ENCODE results near the gene CFAP53. TPM values are rescaled to one million over a fixed set of nuclear protein-coding genes. Genes with fewer than 3 reads are reported as not detected.

CFAP53 gene
- total RNA-seq, 6 donors from 2014 or later = 0.34 to 13.6 (median 2.0) TPM

DNA sequence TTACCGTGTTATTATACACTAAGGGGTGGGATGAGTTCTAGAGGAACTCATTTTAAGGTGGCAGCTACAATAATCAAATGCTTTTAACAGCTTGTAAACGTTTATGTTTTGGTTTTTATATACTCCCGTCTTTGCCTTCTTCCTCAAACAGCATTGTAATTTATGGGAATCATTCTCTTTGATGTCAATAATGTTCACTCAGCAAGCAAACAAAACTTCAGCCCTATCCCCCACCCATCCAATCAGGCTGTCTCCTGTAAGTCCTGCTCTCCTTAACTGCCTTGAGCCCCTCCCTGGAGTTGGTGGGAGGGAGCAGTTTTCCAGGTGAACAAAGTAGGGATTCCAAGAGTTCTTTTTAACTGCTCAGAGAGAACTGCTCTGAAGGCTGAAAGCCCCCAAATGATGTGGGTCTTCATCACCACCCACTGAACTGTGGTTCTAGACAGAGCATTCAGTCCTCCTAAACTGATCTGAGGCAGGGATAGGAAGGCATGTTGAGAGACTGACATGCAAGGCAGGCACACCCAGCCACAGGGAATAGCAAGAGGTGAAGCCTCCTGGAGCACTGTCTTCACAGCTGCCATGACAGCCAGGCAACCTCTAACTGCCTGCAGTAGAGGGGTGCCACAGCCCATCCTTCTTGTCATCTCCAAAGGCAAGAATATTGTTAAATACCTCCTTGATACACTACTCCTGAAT, 88.9 kb downstream of the CFAP53 start:
- DNase-seq = no peak
- Histone ChIP-seq H3K36me3 (no peaks in the 10 kb centered on the region), H3K27me3 (no peaks in the 10 kb centered on the region), H3K9me3 (no peaks in the 10 kb centered on the region), H3K4me1 (no peaks in the 10 kb centered on the region), H3K4me3 (no peak overlapping the region), H3K27ac (no peak overlapping the region)
- TF ChIP-seq POLR2A (IDR thresholded peaks at IDR 0.05) = no peak
- TF ChIP-seq EP300 (IDR thresholded peaks at IDR 0.05) = no peak
- TF ChIP-seq, protein P1, sequence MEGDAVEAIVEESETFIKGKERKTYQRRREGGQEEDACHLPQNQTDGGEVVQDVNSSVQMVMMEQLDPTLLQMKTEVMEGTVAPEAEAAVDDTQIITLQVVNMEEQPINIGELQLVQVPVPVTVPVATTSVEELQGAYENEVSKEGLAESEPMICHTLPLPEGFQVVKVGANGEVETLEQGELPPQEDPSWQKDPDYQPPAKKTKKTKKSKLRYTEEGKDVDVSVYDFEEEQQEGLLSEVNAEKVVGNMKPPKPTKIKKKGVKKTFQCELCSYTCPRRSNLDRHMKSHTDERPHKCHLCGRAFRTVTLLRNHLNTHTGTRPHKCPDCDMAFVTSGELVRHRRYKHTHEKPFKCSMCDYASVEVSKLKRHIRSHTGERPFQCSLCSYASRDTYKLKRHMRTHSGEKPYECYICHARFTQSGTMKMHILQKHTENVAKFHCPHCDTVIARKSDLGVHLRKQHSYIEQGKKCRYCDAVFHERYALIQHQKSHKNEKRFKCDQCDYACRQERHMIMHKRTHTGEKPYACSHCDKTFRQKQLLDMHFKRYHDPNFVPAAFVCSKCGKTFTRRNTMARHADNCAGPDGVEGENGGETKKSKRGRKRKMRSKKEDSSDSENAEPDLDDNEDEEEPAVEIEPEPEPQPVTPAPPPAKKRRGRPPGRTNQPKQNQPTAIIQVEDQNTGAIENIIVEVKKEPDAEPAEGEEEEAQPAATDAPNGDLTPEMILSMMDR (IDR thresholded peaks at IDR 0.05) = no peak
- no peak for TF ChIP-seq POLR2AphosphoS5 (IDR thresholded peaks at IDR 0.05)
- 36 to 42% methylated on average over 3 of the region's 3 CpGs for WGBS, 2 donors
- no peak for ATAC-seq (ENCODE audit: low FRiP score in 2 of 2)

Small RNAs within 50 kb of the gene (small RNA-seq; reads per million reads assigned to genes)
- gene RN7SL310P = 0 reads per million in 4 donors

Other genes with a start within 250 kb of the CFAP53 start
- gene MYO5B, start 71.3 kb downstream of the CFAP53 start, total RNA-seq = 10 to 100 TPM; 25.4 to 95.2 (median 49.6) TPM
- 100 to 1,000 TPM in 1 of 6 donors, 10 to 100 TPM in 5; 57.6 to 150 (median 72.9) TPM for gene MBD1, start 15.0 kb upstream of the CFAP53 start, total RNA-seq
- gene CXXC1, start 21.2 kb upstream of the CFAP53 start, total RNA-seq = 100 to 1,000 TPM in 1 of 6 donors, 10 to 100 TPM in 5; 49.6 to 247 (median 85.4) TPM
- 1 to 10 TPM in 2 of 6 donors, under 1 TPM in 2, not detected in 2; 0.46 to 2.5 (median 1.1) TPM for gene SKA1, start 108.6 kb upstream of the CFAP53 start, total RNA-seq